HepG2 (cell line): Measurements from ENCODE around the gene DDRGK1. TPM values are rescaled to one million over a fixed set of nuclear protein-coding genes. Genes with fewer than 3 reads are reported as not detected.

Experiments used
- ATAD3A ChIP-seq: sonication (generic); formaldehyde crosslinking; IDR thresholded peaks from 2 replicates; pipeline ENCODE4 v1.4.0; 2020; ENCODE audit warnings: missing genetic modification reagents
- GZF1 ChIP-seq: sonication (generic); formaldehyde crosslinking; IDR thresholded peaks from 2 replicates; pipeline ENCODE4 v1.5.1; 2020; ENCODE audit warnings: mild to moderate bottlenecking, missing genetic modification reagents
- HOXA9 ChIP-seq: sonication (generic); formaldehyde crosslinking; IDR thresholded peaks from 2 replicates; pipeline ENCODE4 v1.8.1; 2022; ENCODE audit warnings: missing genetic modification reagents, mild to moderate bottlenecking, moderate library complexity, borderline replicate concordance
- MYNN ChIP-seq: sonication (generic); formaldehyde crosslinking; IDR thresholded peaks from 2 replicates; pipeline ENCODE4 v1.4.0; 2020; ENCODE audit warnings: mild to moderate bottlenecking, low read depth, missing genetic modification reagents
- NFAT5 ChIP-seq: sonication (generic); formaldehyde crosslinking; IDR thresholded peaks from 2 replicates; pipeline ENCODE4 v1.4.0; 2020; ENCODE audit warnings: missing genetic modification reagents
- NFE2 ChIP-seq: sonication (generic); formaldehyde crosslinking; IDR thresholded peaks from 2 replicates; pipeline ENCODE4 v1.4.0; 2020; ENCODE audit warnings: missing genetic modification reagents
- NR1H2 ChIP-seq: sonication (generic); formaldehyde crosslinking; IDR thresholded peaks from 2 replicates; pipeline ENCODE4 v1.8.1; 2022; ENCODE audit warnings: low read depth, missing genetic modification reagents, borderline replicate concordance
- NR3C1 ChIP-seq: sonication (generic); formaldehyde crosslinking; IDR thresholded peaks from 2 replicates; pipeline ENCODE4 v1.4.0; 2020; ENCODE audit warnings: missing genetic modification reagents
- PBX3 ChIP-seq: sonication (generic); formaldehyde crosslinking; IDR thresholded peaks from 2 replicates; pipeline ENCODE4 v1.8.1; 2023; ENCODE audit warnings: missing genetic modification reagents, inconsistent platforms, borderline replicate concordance
- SCMH1 ChIP-seq: sonication (generic); formaldehyde crosslinking; IDR thresholded peaks from 2 replicates; pipeline ENCODE4 v1.9.0; 2021; ENCODE audit warnings: missing genetic modification reagents, mild to moderate bottlenecking, borderline replicate concordance
- SMYD3 ChIP-seq: sonication (generic); formaldehyde crosslinking; IDR thresholded peaks from 2 replicates; pipeline ENCODE4 v1.8.1; 2023; ENCODE audit warnings: mild to moderate bottlenecking, missing genetic modification reagents
- SP5 ChIP-seq: IDR thresholded peaks from 2 replicates; pipeline ENCODE4 v1.6.1; 2016; ENCODE audit warnings: low read depth, borderline replicate concordance
- ZNF335 ChIP-seq: sonication (generic); formaldehyde crosslinking; IDR thresholded peaks from 2 replicates; pipeline ENCODE4 v1.4.0; 2020; ENCODE audit warnings: missing genetic modification reagents
- ZNF629 ChIP-seq: sonication (generic); formaldehyde crosslinking; conservative IDR thresholded peaks from 2 replicates; pipeline ENCODE4 v1.5.0; 2020; ENCODE audit warnings: missing genetic modification reagents
- ZNF660 ChIP-seq: sonication (generic); formaldehyde crosslinking; IDR thresholded peaks from 2 replicates; pipeline ENCODE4 v1.5.1; 2020; ENCODE audit warnings: mild to moderate bottlenecking, low read depth, missing genetic modification reagents, borderline replicate concordance
- ZNF773 ChIP-seq: sonication (generic); formaldehyde crosslinking; IDR thresholded peaks from 2 replicates; pipeline ENCODE4 v1.4.0; 2020; ENCODE audit warnings: missing genetic modification reagents, borderline replicate concordance
- ZSCAN5A ChIP-seq: sonication (generic); formaldehyde crosslinking; IDR thresholded peaks from 2 replicates; pipeline ENCODE4 v1.8.0; 2022; ENCODE audit warnings: mild to moderate bottlenecking, missing genetic modification reagents, borderline replicate concordance
- polyA plus RNA-seq, 8 experiments: library from polyadenylated mRNA; depleted of rRNA in 3 of 8; stranded (reverse) in 7 of 8; unstranded in 1 of 8; fragments of >200 nt; fragmentation: Illumina TruSeq in 4 of 8; extraction: Trizol in 4 of 8; gene quantifications; 2 replicates each; pipeline versions ENCODE4 v1.2.1 to v1.2.3, GENCODE V29; 2011 to 2016; ENCODE audit warnings: low read depth in 4 of 8, missing spikeins in 1 of 8, mixed read lengths in 1 of 8; ENCODE audit not compliant: insufficient read depth in 1 of 8
- total RNA-seq, 5 experiments: library from RNA; depleted of rRNA; stranded (reverse); fragments of >200 nt; fragmentation: Illumina TruSeq; extraction: Trizol; gene quantifications; 2 replicates each; pipeline ENCODE4 v1.2.3, GENCODE V29; 2016; ENCODE audit warnings: low read depth in 1 of 5
- TF ChIP-seq, protein P1 (sequence below): sonication (generic); formaldehyde crosslinking; IDR thresholded peaks from 2 replicates; pipeline ENCODE4 v1.5.1; 2020; ENCODE audit warnings: mild to moderate bottlenecking, missing genetic modification reagents

The DDRGK1 gene
- total and polyA plus RNA-seq, 2 of the 13 experiments (the other 11 are each of a cell fraction or from before 2014, with no cell fraction given), result 96.7 to 149 TPM

- no peak for TF ChIP-seq SCMH1 (CRISPR knock-in tag)
- peak; percentile 27; the same call in 1 of the 2 replicates for TF ChIP-seq ZNF335
- TF ChIP-seq GZF1 (CRISPR knock-in tag), result peak; percentile 23; the same call in 1 of the 2 replicates
- TF ChIP-seq SP5 (CRISPR knock-in tag), result peak; percentile 33; the same call in 1 of the 2 replicates
- no peak for TF ChIP-seq HOXA9 (CRISPR knock-in tag)
- TF ChIP-seq ZNF629 (CRISPR knock-in tag), result no peak
- TF ChIP-seq, protein P1, sequence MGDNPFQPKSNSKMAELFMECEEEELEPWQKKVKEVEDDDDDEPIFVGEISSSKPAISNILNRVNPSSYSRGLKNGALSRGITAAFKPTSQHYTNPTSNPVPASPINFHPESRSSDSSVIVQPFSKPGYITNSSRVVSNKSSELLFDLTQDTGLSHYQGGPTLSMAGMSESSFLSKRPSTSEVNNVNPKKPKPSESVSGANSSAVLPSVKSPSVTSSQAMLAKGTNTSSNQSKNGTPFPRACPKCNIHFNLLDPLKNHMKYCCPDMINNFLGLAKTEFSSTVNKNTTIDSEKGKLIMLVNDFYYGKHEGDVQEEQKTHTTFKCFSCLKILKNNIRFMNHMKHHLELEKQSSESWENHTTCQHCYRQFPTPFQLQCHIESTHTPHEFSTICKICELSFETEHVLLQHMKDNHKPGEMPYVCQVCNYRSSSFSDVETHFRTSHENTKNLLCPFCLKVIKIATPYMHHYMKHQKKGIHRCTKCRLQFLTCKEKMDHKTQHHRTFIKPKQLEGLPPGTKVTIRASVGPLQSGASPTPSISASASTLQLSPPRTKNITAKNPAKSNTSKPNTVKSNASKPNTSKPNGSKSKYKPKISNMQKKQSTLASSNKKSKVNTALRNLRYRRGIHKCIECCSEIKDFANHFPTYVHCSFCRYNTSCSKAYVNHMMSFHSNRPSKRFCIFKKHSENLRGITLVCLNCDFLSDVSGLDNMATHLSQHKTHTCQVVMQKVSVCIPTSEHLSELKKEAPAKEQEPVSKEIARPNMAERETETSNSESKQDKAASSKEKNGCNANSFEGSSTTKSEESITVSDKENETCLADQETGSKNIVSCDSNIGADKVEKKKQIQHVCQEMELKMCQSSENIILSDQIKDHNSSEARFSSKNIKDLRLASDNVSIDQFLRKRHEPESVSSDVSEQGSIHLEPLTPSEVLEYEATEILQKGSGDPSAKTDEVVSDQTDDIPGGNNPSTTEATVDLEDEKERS (CRISPR knock-in tag), result peak; percentile 55; the same call in 1 of the 2 replicates
- TF ChIP-seq ZSCAN5A (CRISPR knock-in tag), result peak; percentile 51; the same call in 1 of the 2 replicates
- TF ChIP-seq NR3C1 (CRISPR knock-in tag), result no peak
- TF ChIP-seq NR1H2, result peak; percentile 26; the same call in 1 of the 2 replicates
- TF ChIP-seq ZNF660 (CRISPR knock-in tag), result no peak
- TF ChIP-seq ZNF773 (CRISPR knock-in tag), result no peak
- peak; percentile 76; the same call in 1 of the 2 replicates for TF ChIP-seq SMYD3
- no peak for TF ChIP-seq MYNN
- no peak for TF ChIP-seq NFE2
- TF ChIP-seq PBX3, result no peak
- TF ChIP-seq ATAD3A (CRISPR knock-in tag), result 0 out of 2 replicates have a peak, but pooled peaks have one; percentile 44
- peak; percentile 80; the same call in 1 of the 2 replicates for TF ChIP-seq NFAT5 (CRISPR knock-in tag)
Measured at GRCh38 chr20:3209257-3209945, 4.9 kb upstream of the DDRGK1 start, which contains the start of gene ITPA (continued).
